HFF-Myc (cell line): Measurements from ENCODE around the gene SZRD1.

Experiments used
- DNase-seq: peaks from one replicate; pipeline ENCODE4 v3.0.0-alpha.2; 2011; ENCODE audit warnings: low read depth; ENCODE audit errors: extremely low read depth
- H3K4me3 ChIP-seq: replicated peaks from 2 replicates; pipeline ENCODE4 v1.5.1; 2011; ENCODE audit warnings: low read depth, mild to moderate bottlenecking, control low read depth, low read length
- TF ChIP-seq, protein P1 (sequence below): IDR thresholded peaks from 2 replicates; pipeline ENCODE4 v1.5.1; 2012; ENCODE audit warnings: mild to moderate bottlenecking, low read depth, low read length, control low read depth; ENCODE audit errors: missing control alignments

SZRD1 gene

DNA sequence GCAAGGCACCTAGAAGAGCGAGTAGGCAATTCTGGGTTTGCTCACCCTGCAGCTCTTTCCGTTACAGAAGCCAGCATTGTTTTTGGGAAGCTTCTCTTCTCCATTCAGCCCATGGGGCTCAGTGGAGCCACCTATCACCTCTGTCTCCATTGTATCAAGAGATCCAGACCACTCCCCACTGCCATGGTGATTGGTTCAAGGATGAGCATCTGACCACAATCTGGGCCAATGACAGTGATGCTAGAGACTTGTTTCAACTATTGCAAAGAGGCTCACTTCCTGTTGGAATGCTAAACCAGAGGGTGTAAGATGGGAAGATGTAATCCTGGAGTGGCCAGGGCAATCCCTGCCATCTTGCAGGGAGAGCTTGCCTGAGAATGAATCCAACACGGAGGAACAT lies 63.6 kb downstream of the SZRD1 start:
- DNase-seq, result no peak
- TF ChIP-seq, protein P1, sequence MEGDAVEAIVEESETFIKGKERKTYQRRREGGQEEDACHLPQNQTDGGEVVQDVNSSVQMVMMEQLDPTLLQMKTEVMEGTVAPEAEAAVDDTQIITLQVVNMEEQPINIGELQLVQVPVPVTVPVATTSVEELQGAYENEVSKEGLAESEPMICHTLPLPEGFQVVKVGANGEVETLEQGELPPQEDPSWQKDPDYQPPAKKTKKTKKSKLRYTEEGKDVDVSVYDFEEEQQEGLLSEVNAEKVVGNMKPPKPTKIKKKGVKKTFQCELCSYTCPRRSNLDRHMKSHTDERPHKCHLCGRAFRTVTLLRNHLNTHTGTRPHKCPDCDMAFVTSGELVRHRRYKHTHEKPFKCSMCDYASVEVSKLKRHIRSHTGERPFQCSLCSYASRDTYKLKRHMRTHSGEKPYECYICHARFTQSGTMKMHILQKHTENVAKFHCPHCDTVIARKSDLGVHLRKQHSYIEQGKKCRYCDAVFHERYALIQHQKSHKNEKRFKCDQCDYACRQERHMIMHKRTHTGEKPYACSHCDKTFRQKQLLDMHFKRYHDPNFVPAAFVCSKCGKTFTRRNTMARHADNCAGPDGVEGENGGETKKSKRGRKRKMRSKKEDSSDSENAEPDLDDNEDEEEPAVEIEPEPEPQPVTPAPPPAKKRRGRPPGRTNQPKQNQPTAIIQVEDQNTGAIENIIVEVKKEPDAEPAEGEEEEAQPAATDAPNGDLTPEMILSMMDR, result no peak
- no peak overlapping the region for H3K4me3 ChIP-seq

DNA sequence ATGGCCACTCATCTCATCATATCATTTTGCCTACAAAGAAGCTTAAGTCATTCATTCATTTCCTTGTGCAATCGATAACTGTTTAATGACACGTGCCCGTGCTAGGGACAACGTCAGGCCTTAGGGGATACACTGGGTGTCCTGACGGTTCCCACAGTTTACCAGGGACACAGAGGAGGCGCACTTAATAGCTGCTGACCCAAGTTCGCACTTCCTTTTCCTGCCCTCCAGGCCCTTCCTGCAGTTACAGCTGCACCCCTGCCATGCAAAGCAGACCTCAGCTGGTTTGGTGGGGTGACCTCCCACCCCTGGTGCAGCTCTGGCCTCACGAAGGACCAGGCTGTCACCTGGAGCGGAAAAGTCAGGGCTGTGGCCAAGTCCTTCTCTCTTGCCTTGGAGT lies 66.0 kb downstream of the SZRD1 start:
- no peak for DNase-seq
- TF ChIP-seq, protein P1, result no peak
- no peak overlapping the region for H3K4me3 ChIP-seq

DNA sequence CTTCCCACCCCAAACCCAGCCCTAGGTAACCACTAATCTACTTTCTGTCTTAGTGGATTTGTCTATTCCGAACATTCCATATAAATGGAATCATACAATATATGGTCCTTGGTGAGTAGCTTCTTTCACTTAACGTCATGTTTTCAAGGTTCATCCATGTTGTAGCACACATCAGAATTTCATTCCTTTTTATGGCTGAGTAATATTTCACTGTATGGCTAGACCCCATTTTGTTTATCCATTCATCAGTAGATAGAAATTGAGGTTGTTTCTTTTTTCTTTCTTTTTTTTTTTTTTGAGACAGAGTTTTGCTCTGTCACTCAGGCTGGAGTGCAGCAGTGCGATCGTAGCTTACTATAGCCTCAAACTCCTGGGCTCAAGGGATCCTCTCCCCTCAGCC lies 67.0 kb downstream of the SZRD1 start:
- no peak for DNase-seq
- TF ChIP-seq, protein P1, result no peak
- no peak overlapping the region for H3K4me3 ChIP-seq

DNA sequence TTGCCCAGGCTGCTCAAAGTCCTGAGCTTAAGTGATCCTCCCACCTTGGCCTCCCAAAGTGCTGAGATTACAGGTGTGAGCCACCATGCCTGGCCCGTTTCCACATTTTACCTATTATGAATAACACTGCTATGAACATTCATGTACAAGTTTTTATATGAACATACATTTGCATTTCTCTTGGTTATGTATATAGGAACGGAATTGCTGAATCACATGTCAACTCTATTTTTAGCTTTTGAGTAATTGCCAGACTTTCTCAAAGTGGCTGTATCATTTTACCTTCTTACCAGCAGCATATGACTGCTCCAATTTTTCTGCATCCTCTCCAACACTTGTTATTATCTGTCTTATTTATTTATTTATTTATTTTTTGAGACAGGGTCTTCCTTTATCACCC lies 67.5 kb downstream of the SZRD1 start:
- TF ChIP-seq, protein P1, result no peak
- no peak overlapping the region for H3K4me3 ChIP-seq
- DNase-seq, result no peak

DNA sequence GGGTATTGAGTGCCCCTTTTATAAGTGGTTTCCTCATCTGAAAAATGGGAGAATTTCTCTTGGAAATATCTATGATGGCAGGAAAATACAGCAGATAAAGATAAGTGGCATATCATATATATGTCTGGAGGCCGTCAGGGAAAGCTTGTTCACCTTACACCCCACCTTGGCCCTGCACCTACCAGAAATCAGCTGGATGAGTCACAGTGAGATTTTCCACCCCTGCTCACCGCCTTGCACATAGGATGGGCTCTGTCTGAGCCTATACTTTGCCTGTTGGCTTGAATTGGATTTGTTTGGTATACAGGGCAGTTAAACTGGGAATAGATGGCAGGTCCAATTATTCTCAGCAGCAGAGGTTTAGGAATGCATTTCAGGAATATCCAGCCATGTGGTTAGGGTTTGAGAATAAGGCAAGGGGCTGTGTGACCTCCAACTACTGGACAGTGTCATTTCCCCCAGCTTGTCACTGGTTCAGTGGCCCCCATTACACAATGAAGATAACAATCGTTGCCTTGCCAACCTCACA lies 70.0 kb downstream of the SZRD1 start, which contains the start of gene SPATA21:
SPATA21 (minus strand) TSS at position 479 of the 529 bp plus-strand sequence. CDS start 6,053 bp downstream, outside the sequence.
- TF ChIP-seq, protein P1, result no peak
- H3K4me3 ChIP-seq, result no peak within 1 kb of the TSS
- DNase-seq, result no peak

DNA sequence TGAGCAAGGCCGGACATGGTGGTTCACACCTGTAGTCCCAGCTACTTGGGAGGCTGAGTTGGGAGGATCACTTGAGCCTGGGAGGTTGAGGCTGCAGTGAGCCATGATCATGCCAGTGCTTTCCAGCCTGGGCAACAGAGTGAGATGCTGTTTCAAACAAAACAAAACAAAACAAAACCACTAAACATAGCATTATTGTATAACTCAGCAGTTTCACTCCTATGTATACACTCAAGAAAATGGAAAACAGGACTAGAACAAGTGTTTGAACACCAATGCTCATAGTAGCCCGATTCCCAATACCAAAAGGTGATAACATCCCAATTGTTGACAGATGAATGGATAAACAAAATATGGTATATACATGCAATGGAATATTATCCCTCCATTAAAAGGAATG lies 71.5 kb downstream of the SZRD1 start:
- no peak for DNase-seq
- TF ChIP-seq, protein P1, result no peak
- no peak overlapping the region for H3K4me3 ChIP-seq

DNA sequence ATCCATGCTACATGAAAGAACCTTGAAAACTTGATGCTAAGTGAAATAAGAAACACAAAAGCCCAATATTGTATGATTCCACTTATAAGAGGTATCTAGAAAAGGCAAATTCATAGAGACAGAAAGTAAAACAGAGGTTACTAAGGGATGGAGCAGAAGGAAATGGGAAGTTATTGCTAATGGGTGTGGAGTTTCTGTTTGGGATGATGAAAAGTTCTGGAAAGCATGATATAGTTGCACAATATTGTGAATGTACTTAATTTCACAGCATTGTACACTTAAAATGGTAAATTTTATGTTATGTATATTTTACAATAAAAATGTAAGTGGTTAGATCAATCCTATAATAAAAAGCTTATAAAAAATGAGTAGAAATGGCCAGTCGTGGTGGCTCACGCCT lies 71.9 kb downstream of the SZRD1 start:
- DNase-seq, result no peak
- TF ChIP-seq, protein P1, result no peak
- H3K4me3 ChIP-seq, result no peak overlapping the region
